ENCODE measurements around the gene RPE65.
"Not testable (repeated sequence)": the region's sequence is repeated elsewhere in the genome, so short reads cannot be mapped to it uniquely, and the experiment has no call there.

The RPE65 gene

DNA sequence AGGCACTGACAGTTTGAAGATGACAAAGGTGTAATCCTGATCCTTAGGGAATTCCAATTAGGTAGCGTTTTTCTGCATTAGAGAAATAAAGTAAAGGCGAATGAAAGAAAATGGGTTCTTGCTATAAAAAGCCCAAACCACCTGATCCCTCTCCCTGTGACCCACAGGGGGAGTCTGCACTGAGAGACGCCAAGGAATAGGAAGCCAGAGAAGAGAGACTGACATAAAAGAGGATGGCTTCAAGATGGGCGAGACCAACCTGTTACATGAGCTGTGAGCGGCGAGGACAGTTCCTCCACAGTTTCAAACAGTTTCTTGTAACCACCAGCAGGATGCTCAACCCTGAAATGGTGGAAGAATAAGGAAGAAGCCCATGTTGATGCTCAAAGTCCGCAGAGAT lies 1.4 kb downstream of the RPE65 start:
- DNase-seq, result no peak

DNA sequence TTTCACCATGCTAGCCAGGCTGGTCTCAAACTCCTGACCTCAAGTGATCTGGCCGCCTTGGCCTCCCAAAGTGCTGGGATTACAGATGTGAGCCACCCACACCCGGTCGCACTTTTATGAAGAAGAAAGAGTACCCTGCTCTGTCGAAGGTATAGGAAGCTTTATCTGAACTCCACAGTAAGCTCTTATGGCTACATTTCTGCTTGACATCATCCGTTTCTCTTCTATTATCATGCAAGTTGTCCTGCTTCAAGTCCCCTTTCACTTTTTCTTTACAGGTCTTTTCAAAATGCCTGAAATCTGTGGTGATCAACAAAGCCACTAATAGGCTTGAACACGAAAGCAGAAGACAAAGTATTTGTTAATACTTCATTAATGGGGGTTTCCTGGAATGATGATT lies 4.0 kb downstream of the RPE65 start:
- no peak for DNase-seq

DNA sequence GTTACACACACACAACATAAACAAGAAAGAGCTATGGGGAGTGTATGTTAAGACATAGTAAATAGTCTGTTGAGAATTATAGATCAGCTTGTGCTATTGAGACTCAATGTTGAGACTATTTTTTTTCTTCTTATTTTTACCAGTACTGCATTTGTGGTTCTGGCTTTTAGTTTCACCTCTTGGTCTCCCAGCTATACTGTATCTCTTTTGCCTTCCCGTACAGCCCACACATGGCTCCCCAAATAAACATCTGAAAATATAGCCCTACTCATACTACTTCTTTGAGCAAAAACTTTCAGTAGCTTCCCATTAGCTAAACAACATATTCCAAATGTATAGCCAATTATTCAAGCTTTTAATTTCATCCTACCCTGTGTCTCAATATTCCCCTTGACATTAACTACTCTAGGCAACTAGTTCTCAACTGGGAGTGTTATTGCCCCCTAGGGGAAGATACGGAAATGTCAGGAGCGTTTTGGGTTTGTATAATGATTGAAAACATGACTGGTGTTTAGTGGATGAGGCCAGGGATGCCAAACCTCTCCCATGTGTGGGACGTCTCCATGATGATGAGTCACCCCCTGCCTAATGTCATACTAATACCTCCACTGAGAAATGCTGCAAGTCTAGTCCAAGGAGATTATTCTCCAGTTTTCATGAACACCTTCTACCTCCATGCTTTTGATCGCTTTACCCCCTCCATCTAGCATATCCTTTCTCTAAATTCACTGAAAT lies 6.8 kb downstream of the RPE65 start:
- DNase-seq, result peak in 1 of 2 experiments; percentile 7

DNA sequence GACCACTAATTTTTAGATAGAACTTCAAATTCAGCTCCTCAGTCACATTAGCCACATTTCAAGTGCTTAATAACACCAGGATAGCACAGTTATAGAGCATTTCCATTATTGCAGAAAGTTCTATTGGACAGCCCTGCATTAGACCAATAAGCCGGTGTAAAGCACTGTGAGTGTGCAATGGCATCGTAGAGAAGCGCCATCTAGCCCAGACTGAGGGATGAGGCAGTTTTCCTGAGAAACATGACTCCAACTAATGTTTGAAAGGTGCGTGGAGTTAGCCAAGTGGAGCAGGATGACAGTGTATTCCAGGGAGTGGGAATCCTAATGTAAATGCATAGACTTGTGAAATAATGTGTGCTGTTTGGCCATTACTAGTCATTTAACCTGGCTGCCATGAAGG lies 7.7 kb downstream of the RPE65 start:
- no peak for DNase-seq

DNA sequence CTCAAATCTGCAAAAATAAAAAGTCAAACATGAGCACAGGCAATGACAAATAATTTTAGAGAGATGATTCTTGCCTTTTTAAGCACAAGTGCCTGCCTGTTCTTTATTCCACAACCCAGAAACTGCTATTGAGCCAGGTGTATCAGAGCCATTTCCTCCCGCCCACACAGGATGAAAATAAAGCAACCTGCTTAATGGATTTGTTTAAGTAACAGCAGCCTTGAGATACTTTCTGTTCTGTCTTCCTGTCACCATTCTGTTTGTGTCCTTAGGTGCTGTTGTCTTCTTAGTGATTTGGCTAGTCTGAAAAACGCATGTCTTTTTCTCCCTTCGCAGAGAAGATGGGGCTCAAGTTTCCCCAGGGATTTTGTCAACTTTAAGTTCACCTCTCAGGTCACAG lies 11.4 kb downstream of the RPE65 start:
- DNase-seq, result no peak

DNA sequence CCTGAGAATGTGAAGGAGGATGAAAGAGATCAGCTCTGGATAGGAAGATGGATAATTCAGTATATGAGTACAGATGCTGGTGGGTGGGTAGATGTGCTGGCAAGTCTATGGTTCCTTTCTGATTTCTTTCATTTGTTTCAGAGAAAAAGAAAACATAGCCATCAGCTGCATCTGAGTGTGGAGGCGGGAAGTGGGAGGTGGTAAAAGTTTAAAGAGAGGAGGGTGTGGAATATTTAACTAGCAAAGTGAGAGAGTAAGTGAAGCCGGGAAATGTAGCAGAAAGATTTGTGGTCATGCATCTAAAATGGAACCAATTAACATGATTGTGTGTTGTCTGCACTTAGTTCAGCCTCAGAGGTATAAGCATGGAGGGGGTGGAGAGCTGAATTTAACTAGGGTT lies 16.4 kb downstream of the RPE65 start:
- no peak for DNase-seq

DNA sequence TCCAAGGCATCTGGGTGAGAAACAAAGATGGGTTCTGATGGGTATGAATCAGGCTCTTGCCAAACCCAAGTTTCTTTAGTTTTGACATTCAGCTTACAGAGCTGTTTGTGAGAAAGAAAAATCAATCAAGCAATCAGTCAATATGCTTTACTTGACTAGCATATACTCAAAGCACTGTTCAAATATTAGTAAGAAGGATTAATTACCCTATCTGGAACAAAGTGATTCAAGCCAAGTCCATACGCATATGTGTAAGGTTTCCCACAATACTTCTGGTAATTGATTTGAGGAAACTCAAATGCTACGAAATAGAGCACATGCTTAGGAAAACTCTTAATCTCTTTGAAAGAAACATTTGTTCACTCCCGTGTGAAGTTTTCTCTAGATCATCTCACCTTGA lies 18.7 kb downstream of the RPE65 start:
- DNase-seq, result no peak

DNA sequence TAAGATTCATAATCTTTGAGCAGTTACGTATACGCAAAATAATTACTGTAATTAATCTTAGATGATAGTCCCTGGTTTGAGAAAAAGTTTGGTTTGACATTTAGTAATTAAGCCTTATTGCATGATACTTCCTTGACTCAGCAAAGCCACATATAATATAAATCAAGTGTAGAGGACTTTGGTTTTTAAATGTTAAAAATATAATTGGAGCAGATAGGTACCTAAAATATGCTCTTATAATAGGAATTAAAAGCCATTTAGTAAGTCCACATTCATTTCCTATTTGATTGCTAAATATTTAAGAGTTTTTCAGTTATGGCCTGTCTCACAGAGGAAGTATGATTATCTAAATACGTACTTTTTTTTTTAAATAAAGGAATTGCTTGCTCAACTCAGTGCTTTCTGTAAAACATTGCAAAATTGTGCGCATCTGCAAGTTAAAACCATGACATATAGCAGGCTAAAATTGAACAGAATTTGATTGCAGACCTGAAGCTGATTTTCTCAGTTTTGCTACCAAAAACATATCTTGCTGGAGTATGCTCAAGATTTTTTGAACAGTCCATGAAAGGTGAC lies 20.4 kb downstream of the RPE65 start:
- no peak for DNase-seq

DNA sequence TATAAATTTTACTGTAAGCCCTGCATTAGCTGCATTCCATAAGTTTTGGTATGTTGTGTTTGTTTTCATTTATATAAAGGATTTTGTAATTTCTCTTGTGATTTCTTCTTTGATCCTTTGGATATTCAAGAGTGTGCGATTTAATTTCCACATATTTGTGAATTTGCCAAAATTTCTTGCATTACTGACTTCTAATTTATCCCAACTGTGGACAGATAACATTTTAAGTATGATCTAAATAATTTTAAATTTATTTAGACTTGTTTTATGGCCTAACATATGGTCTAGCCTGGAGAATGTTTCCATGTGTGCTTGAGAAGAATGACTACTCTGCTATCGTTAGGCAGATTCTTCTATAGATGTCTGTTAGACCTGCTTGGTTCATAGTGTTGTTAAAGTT lies 23.2 kb downstream of the RPE65 start:
- DNase-seq, result no peak

DNA sequence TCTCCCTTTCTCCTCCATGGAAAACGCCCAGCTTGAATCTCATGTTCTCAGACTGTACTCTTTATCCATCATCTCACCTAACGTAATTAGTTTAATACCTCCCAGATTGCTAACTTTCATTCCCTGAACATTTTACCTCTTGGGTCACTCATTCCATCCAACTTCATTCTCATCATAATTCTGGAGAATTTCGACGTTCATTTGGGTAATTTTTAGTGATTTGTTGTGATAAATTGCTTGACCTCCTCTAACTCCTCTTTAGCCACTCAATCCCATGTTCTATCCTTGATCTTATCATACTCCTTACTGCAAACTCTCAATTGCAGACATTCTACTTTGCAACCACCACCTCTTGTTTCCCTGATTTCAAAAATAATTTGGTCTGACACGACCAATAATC lies 28.4 kb downstream of the RPE65 start:
- DNase-seq, result no peak

DNA sequence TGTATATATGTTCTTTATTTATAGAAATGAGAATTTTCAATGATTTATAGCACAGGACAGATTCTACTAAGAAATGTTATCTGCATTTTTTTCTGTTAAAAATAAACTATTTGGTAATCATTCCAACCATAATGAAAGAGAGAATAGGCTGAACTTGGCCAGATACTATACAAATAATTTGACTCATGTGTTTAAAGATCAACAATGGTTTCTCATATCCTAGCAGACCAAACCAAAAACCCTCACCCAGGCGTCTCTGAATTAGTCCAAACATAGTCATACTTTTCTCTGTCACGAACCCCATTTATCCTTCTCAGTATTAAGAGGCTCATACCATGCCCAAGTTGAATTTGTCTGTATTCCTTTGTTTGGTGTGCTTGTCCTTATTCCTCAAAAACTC lies 40.3 kb downstream of the RPE65 start:
- DNase-seq, result no peak

DNA sequence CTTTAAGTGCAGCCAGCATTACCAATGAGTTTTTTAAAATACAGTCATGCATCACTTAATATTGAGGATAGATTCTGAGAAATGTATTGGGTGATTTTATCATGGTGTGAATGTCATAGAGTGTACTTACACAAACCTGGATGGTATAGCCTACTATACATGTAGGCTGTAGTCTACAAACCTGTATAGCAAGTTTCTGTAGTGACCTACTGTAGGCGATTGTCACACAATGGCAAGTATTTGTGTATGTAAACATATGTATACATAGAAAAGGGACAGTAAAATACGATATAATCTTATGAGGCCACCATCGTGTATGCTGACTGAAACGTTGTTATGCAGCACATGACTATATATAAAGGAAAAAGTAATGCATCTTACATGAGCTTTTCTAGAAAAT lies 48.2 kb downstream of the RPE65 start:
- no peak for DNase-seq

DNA sequence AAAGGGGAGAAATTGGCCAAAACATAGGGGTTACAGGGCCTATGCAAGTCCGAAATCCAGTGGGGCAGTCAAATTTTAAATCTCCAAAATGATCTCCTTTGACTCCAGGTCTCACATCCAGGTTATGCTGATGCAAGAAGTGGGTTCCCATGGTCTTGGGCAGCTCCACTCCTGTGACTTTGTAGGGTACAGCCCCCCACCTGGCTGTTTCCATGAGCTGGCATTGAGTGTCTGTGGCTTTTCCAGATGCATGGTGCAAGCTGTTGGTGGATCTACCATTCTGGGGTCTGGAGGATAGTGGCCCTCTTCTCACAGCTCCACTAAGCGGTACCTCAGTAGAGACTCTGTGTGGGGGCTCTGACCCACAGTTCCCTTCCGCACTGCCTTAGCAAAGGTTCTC lies 54.2 kb downstream of the RPE65 start:
- DNase-seq, result not testable (repeated sequence)

DNA sequence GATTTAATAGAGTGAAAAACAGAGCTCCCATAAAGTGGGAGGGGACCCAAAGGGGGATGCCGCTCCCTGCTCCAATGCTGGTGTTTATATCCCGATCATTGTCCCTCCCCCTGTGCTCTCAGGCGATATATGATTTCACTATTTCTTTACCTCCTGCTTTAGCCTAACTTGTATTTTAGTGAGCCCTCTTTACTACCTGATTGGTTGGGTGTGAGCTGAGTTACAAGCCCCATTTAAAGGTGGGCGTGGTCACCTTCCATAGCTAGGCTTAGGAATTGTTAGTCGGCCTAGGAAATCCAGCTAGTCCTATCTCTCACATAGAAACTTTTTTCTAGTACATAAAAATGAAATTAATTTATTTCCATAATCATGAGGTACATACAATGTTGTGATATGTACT lies 57.3 kb downstream of the RPE65 start:
- DNase-seq, result not testable (repeated sequence)

DNA sequence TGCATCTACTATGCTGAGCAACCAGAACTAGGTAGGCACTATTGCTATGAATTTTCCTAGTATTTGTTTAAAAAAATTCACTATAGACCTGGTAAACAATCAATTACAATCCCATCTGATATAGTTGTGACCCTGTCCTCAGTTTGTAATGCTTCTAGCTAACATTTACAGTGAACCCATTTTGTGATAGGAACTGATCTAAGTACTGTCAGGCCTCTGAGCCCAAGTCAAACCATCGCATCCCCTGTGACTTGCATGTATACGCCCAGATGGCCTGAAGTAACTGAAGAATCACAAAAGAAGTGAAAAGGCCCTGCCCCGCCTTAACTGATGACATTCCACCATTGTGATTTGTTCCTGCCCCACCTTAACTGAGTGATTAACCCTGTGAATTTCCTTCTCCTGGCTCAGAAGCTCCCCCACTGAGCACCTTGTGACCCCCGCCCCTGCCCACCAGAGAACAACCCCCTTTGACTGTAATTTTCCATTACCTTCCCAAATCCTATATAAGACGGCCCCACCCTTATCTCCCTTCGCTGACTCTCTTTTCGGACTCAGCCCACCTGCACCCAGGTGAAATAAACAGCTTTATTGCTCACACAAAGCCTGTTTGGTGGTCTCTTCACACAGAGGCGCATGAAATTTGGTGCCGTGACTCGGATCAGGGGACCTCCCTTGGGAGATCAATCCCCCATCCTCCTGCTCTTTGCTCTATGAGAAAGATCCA lies 63.8 kb downstream of the RPE65 start:
- DNase-seq, result not testable (repeated sequence)

DNA sequence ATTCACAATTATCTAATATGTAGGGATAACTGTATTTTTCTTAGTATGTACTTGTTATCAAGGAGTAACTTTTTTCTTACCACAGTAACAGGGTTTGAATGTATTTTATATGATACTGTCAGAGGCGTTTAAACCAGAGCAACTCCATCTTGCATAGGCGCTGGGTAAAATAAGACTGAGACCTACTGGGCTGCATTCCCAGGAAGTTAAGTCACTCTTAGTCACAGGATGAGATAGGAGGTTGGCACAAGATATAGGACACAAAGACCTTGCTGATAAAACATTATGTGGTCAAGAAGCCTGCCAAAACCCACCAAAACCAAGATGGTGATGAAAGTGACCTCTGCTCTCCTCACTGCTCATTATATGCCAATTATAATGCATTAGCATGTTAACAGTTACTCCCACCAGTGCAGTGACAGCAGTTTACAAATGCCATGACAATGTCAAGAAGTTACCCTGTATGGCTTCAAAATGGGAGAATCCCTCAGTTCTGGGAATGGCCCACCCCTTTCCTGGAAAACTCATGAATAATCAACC lies 64.8 kb downstream of the RPE65 start:
- no peak for DNase-seq

DNA sequence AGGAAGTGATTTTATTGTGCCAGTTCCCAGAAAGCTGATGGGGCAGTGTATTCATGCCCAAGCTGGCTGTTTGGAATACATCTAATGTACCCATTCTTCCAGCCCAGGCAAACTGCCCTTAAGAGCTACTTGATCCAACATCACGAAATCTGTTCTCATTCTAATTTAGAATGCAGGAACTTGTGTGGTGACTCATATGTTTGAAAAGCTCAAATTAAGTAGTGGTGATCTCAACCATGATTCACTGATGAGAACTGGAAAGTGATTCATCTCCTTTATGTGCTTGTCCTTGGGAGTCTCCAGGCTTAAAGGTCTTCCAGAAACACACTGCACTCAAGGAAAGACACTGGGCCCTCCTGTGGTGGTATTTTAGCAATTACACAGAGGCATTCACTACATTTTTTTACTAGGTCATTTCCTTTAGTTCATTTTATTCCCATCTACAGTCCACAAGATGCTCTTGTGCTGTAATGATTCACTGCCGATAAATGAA lies 65.4 kb downstream of the RPE65 start:
- DNase-seq, result no peak

DNA sequence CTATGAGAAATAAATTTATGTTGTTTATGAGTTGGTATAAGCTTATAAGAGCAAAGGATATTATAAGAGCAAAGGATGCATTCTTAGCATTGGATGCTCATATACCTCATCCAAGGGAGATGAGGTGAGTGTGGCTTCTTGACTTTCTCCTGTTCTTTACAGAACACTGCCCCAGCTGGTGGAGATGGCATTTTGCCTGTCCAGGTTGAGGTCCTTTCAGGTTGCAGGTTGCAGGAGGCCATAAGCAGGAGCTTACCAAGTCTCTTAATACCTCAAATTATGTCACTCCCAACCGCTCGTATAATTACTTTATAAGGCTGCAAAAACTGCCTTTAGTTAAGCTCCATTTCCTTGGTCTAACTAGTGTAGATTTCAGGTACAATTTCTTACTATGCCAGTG lies 66.7 kb downstream of the RPE65 start:
- DNase-seq, result no peak

DNA sequence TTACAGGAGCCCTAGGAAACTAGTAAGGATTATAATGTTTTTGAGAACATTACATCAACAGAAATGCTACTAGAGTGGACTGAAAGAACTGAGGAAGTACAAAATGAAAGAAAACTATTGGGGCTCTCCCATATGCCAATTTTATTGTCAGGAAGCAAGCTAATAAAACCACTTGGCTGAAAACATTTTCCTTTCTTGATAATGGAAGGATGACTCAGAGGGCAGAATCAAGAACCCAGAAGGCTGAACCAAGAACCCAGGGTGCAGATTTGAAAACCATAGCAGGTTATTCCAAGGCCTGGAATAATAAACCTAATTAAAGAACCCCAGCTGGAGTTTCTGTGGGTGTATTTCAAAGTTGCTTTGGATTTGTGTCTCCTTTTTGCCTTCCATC lies 70.7 kb downstream of the RPE65 start:
- DNase-seq, result no peak

Data from NCI-H1930 (cell line).